ENCODE data around the gene PRRX2. TPM values are rescaled to one million over a fixed set of nuclear protein-coding genes. Genes with fewer than 3 reads are reported as not detected.
A peak's percentile ranks its signal among the peaks of the same experiment; 100 is the strongest.

PRRX2 gene
- polyA plus RNA-seq, 1 donor (not counting 4 experiments of a cell fraction or from before 2014, with no cell fraction given): not detected

GRCh38 chr9:129647635-129648034, 17.8 kb upstream of the PRRX2 start:
- dilution Hi-C loops (cut with MboI; ENCODE audit: extremely low pct_ligation_motif_present, low sequenced_read_pairs): no loop called here
- DNase-seq (ENCODE audit: low read depth, low spot score) (no peak), FAIRE-seq (no peak)
- Histone ChIP-seq H2AFZ (ENCODE audit: control insufficient read depth, low read length) (no peak overlapping the region), H3K9me1 (ENCODE audit: control insufficient read depth, extremely low read depth, insufficient read depth, low read length) (no peaks in the 10 kb centered on the region), H3K27ac (ENCODE audit: control insufficient read depth, insufficient read depth, low read length) (no peak overlapping the region), H3K4me1 (ENCODE audit: control insufficient read depth, extremely low read depth, insufficient read depth, low read length) (peaks cover 11% of the 10 kb centered on the region), H3K4me2 (ENCODE audit: control insufficient read depth, extremely low read depth, insufficient read depth, low read depth, low read length) (no peak overlapping the region), H3K27me3 (ENCODE audit: control insufficient read depth, extremely low read depth, insufficient read depth, low read length) (no peaks in the 10 kb centered on the region), H4K20me1 (ENCODE audit: control insufficient read depth, extremely low read depth, insufficient read depth, low read length) (no peaks in the 10 kb centered on the region), H3K36me3 (ENCODE audit: control insufficient read depth in 2 of 2, extremely low read depth in 1 of 2, insufficient read depth in 2 of 2, low read length in 2 of 2) (no peaks in the 10 kb centered on the region), H3K9me3 (ENCODE audit: control insufficient read depth, low read depth, low read length) (no peaks in the 10 kb centered on the region), H3K79me2 (ENCODE audit: control insufficient read depth, insufficient read depth, low read length) (no peaks in the 10 kb centered on the region), H3K9ac (ENCODE audit: control insufficient read depth, extremely low read depth, insufficient read depth, low read length) (no peak overlapping the region), H3K4me3 (ENCODE audit: control insufficient read depth in 2 of 3, extremely low read depth in 1 of 3, insufficient read depth in 2 of 3, low read depth in 1 of 3, low read length in 3 of 3) (no peak overlapping the region)
- no peak for TF ChIP-seq CTCF (optimal IDR thresholded peaks at IDR 0.05 in 1 of 3, IDR thresholded peaks at IDR 0.05 in 1 of 3, conservative IDR thresholded peaks at IDR 0.05 in 1 of 3; ENCODE audit: extremely low read depth in 1 of 3, insufficient read depth in 2 of 3, low read length in 3 of 3)
- no peak for TF ChIP-seq EZH2 (IDR thresholded peaks at IDR 0.05; ENCODE audit: low read length)

GRCh38 chr9:129648092-129648763, 17.2 kb upstream of the PRRX2 start:
- TF ChIP-seq EZH2 (IDR thresholded peaks at IDR 0.05; ENCODE audit: low read length) (no peak), CTCF (optimal IDR thresholded peaks at IDR 0.05 in 1 of 3, IDR thresholded peaks at IDR 0.05 in 1 of 3, conservative IDR thresholded peaks at IDR 0.05 in 1 of 3; ENCODE audit: extremely low read depth in 1 of 3, insufficient read depth in 2 of 3, low read length in 3 of 3) (no peak)
- no peaks in the 10 kb centered on the region for H3K27me3 ChIP-seq (ENCODE audit: control insufficient read depth, extremely low read depth, insufficient read depth, low read length)
- H3K79me2 ChIP-seq (ENCODE audit: control insufficient read depth, insufficient read depth, low read length): no peaks in the 10 kb centered on the region
- H3K4me1 ChIP-seq (ENCODE audit: control insufficient read depth, extremely low read depth, insufficient read depth, low read length): peaks cover 11% of the 10 kb centered on the region
- DNase-seq (ENCODE audit: low read depth, low spot score): no peak
- no peaks in the 10 kb centered on the region for H4K20me1 ChIP-seq (ENCODE audit: control insufficient read depth, extremely low read depth, insufficient read depth, low read length)
- no peak overlapping the region for H3K4me3 ChIP-seq (ENCODE audit: control insufficient read depth in 2 of 3, extremely low read depth in 1 of 3, insufficient read depth in 2 of 3, low read depth in 1 of 3, low read length in 3 of 3)
- no peak overlapping the region for H3K27ac ChIP-seq (ENCODE audit: control insufficient read depth, insufficient read depth, low read length)
- no peaks in the 10 kb centered on the region for H3K36me3 ChIP-seq (ENCODE audit: control insufficient read depth in 2 of 2, extremely low read depth in 1 of 2, insufficient read depth in 2 of 2, low read length in 2 of 2)
- H3K9me3 ChIP-seq (ENCODE audit: control insufficient read depth, low read depth, low read length): no peaks in the 10 kb centered on the region
- H3K9ac ChIP-seq (ENCODE audit: control insufficient read depth, extremely low read depth, insufficient read depth, low read length): no peak overlapping the region
- dilution Hi-C loops (cut with MboI; ENCODE audit: extremely low pct_ligation_motif_present, low sequenced_read_pairs): no loop called here
- no peaks in the 10 kb centered on the region for H3K9me1 ChIP-seq (ENCODE audit: control insufficient read depth, extremely low read depth, insufficient read depth, low read length)
- no peak overlapping the region for H2AFZ ChIP-seq (ENCODE audit: control insufficient read depth, low read length)
- peak; percentile 51 for FAIRE-seq
- H3K4me2 ChIP-seq (ENCODE audit: control insufficient read depth, extremely low read depth, insufficient read depth, low read depth, low read length): no peak overlapping the region
